NCI-H446 treated with DMSO at 0.1 percent for 48 hours (cell line): ENCODE data around the gene GRAMD2A.

Experiments used
- DNase-seq: peaks from one replicate; lab custom pipeline; 2025; lab: John Stamatoyannopoulos, UW

The GRAMD2A gene

GRCh38 chr15:72168131-72168807 is 29.3 kb downstream of the GRAMD2A start:
- no peak for DNase-seq

GRCh38 chr15:72167445-72167844 is 30.1 kb downstream of the GRAMD2A start:
- DNase-seq = no peak

- no peak for DNase-seq
Measured at GRCh38 chr15:72166716-72167417, 30.7 kb downstream of the GRAMD2A start.

GRCh38 chr15:72163719-72164118 is 33.9 kb downstream of the GRAMD2A start:
- no peak for DNase-seq

- DNase-seq = no peak
Measured at GRCh38 chr15:72162569-72162968, 35.0 kb downstream of the GRAMD2A start.

- no peak for DNase-seq
Measured at GRCh38 chr15:72161361-72162132, 36.0 kb downstream of the GRAMD2A start.

GRCh38 chr15:72160696-72161245 is 36.8 kb downstream of the GRAMD2A start:
- no peak for DNase-seq

- DNase-seq = no peak
Measured at GRCh38 chr15:72156928-72157327, 40.7 kb downstream of the GRAMD2A start.

- peak; percentile 32 for DNase-seq
Measured at GRCh38 chr15:72155635-72156616, 41.7 kb downstream of the GRAMD2A start.

- no peak for DNase-seq
Measured at GRCh38 chr15:72155003-72155621, 42.5 kb downstream of the GRAMD2A start.

- DNase-seq = no peak
Measured at GRCh38 chr15:72154316-72154715, 43.3 kb downstream of the GRAMD2A start.

- no peak for DNase-seq
Measured at GRCh38 chr15:72153269-72154000, 44.2 kb downstream of the GRAMD2A start.

- no peak for DNase-seq
Measured at GRCh38 chr15:72147418-72147817, 50.2 kb downstream of the GRAMD2A start.

GRCh38 chr15:72146934-72147333 is 50.7 kb downstream of the GRAMD2A start:
- no peak for DNase-seq

- DNase-seq = no peak
Measured at GRCh38 chr15:72146221-72146620, 51.4 kb downstream of the GRAMD2A start.

- DNase-seq = no peak
Measured at GRCh38 chr15:72141171-72142084, 56.2 kb downstream of the GRAMD2A start.

- DNase-seq = no peak
Measured at GRCh38 chr15:72140088-72140487, 57.5 kb downstream of the GRAMD2A start.

- no peak for DNase-seq
Measured at GRCh38 chr15:72139667-72140066, 57.9 kb downstream of the GRAMD2A start.
